Bronchial epithelial cell (primary cell): ENCODE results near the gene ICAM5. TPM values are rescaled to one million over a fixed set of nuclear protein-coding genes. Genes with fewer than 3 reads are reported as not detected.
"Not testable (repeated sequence)": the region's sequence is repeated elsewhere in the genome, so short reads cannot be mapped to it uniquely, and the experiment has no call there.

ENCODE experiments used
- DNase-seq: peaks from one replicate; pipeline ENCODE4 v3.0.0-alpha.2; 2010; ENCODE audit warnings: low read depth
- FAIRE-seq: peaks from 2 replicates; lab custom pipeline; 2011; peaks lifted over from hg19 to GRCh38; lab: Jason Lieb, UNC
- H3K27me3 ChIP-seq: 2 replicates; pipeline ENCODE4 v1.5.1; 2011; ENCODE audit warnings: low read length; ENCODE audit not compliant: control insufficient read depth, insufficient read depth
- H3K36me3 ChIP-seq: 2 replicates; pipeline ENCODE4 v1.5.1; 2011; ENCODE audit warnings: low read length; ENCODE audit not compliant: control insufficient read depth, insufficient read depth
- H3K4me3 ChIP-seq: 2 replicates; pipeline ENCODE4 v1.5.1; 2011; ENCODE audit warnings: mild to moderate bottlenecking, low read depth, low read length, control low read depth
- total RNA-seq: library from RNA; depleted of rRNA; stranded (reverse); fragments of >200 nt; gene quantifications from 2 replicates; pipeline ENCODE4 v1.2.1, GENCODE V29; 2014
- TF ChIP-seq, protein P1 (sequence below): IDR thresholded peaks from 2 replicates; pipeline ENCODE4 v1.5.1; 2011; ENCODE audit warnings: mild to moderate bottlenecking, moderate library complexity, low read length, control low read depth, inconsistent platforms; ENCODE audit not compliant: insufficient read depth, severe bottlenecking

ICAM5 gene, protein sequence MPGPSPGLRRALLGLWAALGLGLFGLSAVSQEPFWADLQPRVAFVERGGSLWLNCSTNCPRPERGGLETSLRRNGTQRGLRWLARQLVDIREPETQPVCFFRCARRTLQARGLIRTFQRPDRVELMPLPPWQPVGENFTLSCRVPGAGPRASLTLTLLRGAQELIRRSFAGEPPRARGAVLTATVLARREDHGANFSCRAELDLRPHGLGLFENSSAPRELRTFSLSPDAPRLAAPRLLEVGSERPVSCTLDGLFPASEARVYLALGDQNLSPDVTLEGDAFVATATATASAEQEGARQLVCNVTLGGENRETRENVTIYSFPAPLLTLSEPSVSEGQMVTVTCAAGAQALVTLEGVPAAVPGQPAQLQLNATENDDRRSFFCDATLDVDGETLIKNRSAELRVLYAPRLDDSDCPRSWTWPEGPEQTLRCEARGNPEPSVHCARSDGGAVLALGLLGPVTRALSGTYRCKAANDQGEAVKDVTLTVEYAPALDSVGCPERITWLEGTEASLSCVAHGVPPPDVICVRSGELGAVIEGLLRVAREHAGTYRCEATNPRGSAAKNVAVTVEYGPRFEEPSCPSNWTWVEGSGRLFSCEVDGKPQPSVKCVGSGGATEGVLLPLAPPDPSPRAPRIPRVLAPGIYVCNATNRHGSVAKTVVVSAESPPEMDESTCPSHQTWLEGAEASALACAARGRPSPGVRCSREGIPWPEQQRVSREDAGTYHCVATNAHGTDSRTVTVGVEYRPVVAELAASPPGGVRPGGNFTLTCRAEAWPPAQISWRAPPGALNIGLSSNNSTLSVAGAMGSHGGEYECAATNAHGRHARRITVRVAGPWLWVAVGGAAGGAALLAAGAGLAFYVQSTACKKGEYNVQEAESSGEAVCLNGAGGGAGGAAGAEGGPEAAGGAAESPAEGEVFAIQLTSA
- total RNA-seq, result 3.7 and 3.9 TPM in 2 replicates

- Histone ChIP-seq H3K27me3 (no peaks in the 10 kb centered on the region), H3K36me3 (peaks cover 14% of the 10 kb centered on the region), H3K4me3 (peak within 1 kb of the TSS; percentile 67)
- TF ChIP-seq, protein P1, sequence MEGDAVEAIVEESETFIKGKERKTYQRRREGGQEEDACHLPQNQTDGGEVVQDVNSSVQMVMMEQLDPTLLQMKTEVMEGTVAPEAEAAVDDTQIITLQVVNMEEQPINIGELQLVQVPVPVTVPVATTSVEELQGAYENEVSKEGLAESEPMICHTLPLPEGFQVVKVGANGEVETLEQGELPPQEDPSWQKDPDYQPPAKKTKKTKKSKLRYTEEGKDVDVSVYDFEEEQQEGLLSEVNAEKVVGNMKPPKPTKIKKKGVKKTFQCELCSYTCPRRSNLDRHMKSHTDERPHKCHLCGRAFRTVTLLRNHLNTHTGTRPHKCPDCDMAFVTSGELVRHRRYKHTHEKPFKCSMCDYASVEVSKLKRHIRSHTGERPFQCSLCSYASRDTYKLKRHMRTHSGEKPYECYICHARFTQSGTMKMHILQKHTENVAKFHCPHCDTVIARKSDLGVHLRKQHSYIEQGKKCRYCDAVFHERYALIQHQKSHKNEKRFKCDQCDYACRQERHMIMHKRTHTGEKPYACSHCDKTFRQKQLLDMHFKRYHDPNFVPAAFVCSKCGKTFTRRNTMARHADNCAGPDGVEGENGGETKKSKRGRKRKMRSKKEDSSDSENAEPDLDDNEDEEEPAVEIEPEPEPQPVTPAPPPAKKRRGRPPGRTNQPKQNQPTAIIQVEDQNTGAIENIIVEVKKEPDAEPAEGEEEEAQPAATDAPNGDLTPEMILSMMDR, result no peak
- peak; percentile 27 for DNase-seq
- no peak for FAIRE-seq
Observed at GRCh38 chr19:10289836-10290356, at the start of gene ICAM5. Gene ICAM5 (plus strand): TSS chr19:10289952. CDS start chr19:10290044, 92 bp downstream.

- H3K4me3 ChIP-seq, DNase-seq, FAIRE-seq, H3K36me3 ChIP-seq, H3K27me3 ChIP-seq: not testable (repeated sequence)
Observed at GRCh38 chr19:10241826-10242449, 47.8 kb upstream of the ICAM5 start.

DNA sequence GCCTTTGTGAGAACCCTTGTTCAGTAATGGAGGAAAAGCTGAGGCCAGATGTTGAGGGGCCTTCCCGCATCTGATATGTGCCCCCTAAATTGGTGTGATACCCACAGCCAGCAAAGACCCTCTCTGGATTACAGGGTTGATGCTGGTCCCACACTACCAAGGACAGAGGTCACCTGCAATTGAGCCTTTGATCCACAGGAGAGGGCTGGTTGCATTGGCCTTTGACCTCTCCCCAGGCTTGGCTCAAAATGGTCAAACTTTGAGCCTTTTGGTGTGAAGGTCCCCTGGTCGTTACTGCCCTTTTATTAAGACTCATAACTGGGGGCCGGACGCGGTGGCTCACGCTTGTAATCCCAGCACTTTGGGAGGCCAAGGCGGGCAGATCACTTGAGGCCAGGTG lies 46.1 kb upstream of the ICAM5 start:
- no peak overlapping the region for H3K4me3 ChIP-seq
- H3K27me3 ChIP-seq, result no peaks in the 10 kb centered on the region
- TF ChIP-seq, protein P1, result no peak
- H3K36me3 ChIP-seq, result no peaks in the 10 kb centered on the region
- FAIRE-seq (no peak), DNase-seq (no peak)

DNA sequence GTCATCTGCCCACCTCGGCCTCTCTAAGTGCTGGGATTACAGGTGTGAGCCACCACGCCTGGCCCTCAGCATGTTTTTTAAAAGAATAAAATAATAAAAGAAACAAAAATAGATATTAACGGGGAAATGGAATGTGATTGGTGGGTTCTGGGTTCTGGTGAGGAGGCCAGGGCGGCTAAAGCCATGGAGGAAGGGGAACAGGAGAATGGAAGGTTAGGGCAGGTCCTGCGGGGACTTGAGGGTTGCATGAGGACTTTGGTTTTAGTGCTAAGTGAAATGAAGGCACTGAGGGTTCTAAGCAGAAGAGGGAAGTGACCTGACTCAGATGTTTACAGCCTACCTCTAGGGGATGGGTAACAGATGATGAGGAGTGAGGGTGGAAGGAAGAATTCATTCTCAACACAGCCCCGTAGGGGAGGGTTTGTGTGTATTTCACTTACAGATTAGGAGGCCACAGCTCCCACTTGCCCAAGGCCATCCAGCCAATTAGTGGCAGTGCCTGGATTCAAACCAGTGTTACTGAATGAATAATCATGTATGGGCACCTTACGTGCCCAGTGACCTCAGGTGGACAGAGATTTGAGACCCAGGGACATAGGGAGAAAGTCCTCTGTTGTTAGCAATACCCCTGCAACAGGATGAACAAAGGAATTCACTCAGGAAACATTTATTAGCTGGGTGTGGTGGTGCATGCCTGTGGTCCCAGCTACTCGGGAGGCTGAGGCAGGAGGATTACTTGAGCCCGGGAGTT lies 44.4 kb upstream of the ICAM5 start:
- H3K27me3 ChIP-seq, result no peaks in the 10 kb centered on the region
- TF ChIP-seq, protein P1, result no peak
- DNase-seq (no peak), FAIRE-seq (no peak)
- H3K4me3 ChIP-seq, result no peak overlapping the region
- no peaks in the 10 kb centered on the region for H3K36me3 ChIP-seq

GRCh38 chr19:10246511-10246910 lies 43.2 kb upstream of the ICAM5 start:
- TF ChIP-seq, protein P1, result no peak
- DNase-seq (no peak), FAIRE-seq (no peak)
- Histone ChIP-seq H3K36me3 (no peaks in the 10 kb centered on the region), H3K27me3 (no peaks in the 10 kb centered on the region), H3K4me3 (no peak overlapping the region)
